ENCODE results near the gene CRYBA2. TPM values are rescaled to one million over a fixed set of nuclear protein-coding genes. Genes with fewer than 3 reads are reported as not detected.
A peak's percentile ranks its signal among the peaks of the same experiment; 100 is the strongest.

The CRYBA2 gene
- total RNA-seq, 1 experiment from 2014 or later, result not detected

DNA sequence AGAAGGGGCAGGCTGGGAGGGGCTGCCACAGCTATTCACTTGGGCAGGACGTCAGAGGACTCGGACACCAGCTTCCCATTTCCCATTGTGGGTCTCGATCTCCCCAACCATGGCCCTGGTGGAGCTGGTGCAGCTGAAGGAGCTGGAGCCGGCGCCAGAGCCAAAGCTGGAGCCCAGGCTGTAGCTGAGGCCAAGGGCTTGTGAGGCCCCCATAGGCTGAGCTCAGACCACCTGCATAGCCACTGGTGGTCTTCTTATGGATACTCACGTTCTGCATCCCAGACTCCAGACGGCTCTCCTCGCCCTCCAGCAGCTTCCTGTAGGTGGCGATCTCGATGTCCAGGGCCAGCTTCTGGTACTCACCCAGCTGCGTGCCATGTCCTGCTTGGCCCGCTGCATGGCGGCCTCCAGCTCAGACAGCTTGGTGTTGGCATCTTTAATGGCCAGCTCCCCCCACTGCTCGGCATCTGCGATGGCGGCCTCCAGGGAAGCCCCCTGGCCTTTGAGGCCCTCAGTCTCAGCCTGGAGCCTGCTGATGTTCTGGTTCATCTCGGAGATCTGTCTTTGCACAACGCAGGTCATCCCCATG, 39.8 kb downstream of the CRYBA2 start:
- RAD21 ChIA-PET (ENCODE audit: low non-redundant PET in 1 of 2, low total read pairs in 2 of 2, uncharacterized antibody in 2 of 2, unreplicated experiment in 2 of 2), result no interaction called here
- no peak overlapping the region for H3K4me2 ChIP-seq (ENCODE audit: low read length)
- H3K9me2 ChIP-seq (ENCODE audit: insufficient read depth), result no peaks in the 10 kb centered on the region
- no peak overlapping the region for H2AFZ ChIP-seq (ENCODE audit: low read depth, low read length, poor library complexity, severe bottlenecking)
- no peak for DNase-seq (ENCODE audit: low read depth, low spot score)
- TF ChIP-seq, protein P1, sequence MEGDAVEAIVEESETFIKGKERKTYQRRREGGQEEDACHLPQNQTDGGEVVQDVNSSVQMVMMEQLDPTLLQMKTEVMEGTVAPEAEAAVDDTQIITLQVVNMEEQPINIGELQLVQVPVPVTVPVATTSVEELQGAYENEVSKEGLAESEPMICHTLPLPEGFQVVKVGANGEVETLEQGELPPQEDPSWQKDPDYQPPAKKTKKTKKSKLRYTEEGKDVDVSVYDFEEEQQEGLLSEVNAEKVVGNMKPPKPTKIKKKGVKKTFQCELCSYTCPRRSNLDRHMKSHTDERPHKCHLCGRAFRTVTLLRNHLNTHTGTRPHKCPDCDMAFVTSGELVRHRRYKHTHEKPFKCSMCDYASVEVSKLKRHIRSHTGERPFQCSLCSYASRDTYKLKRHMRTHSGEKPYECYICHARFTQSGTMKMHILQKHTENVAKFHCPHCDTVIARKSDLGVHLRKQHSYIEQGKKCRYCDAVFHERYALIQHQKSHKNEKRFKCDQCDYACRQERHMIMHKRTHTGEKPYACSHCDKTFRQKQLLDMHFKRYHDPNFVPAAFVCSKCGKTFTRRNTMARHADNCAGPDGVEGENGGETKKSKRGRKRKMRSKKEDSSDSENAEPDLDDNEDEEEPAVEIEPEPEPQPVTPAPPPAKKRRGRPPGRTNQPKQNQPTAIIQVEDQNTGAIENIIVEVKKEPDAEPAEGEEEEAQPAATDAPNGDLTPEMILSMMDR (IDR thresholded peaks at IDR 0.05 in 2 of 3, conservative IDR thresholded peaks at IDR 0.05 in 1 of 3; ENCODE audit: borderline replicate concordance in 1 of 3, insufficient read depth in 1 of 3, low read depth in 2 of 3, low read length in 2 of 3), result peak in 2 of 3 experiments; percentile 48 to 63; a peak in 4 of 6 replicates
- no peak for TF ChIP-seq POLR2AphosphoS5 (IDR thresholded peaks at IDR 0.05; ENCODE audit: low read depth, low read length)
- POLR2A ChIA-PET, result interaction anchor here (0.9 kb wide), 1 partner anchor 12 kb away, joined by 3 read pairs; no protein-coding TSS in a partner anchor
- CTCF ChIA-PET, result interaction anchor here (0.9 to 2.6 kb wide), 8 partner anchors 8 to 342 kb away, joined by 3 to 8 read pairs (median 4); no protein-coding TSS in a partner anchor
- peak; percentile 70 for ATAC-seq
- no peaks in the 10 kb centered on the region for H3K4me1 ChIP-seq (ENCODE audit: control insufficient read depth in 1 of 2, insufficient read depth in 2 of 2, low read length in 2 of 2)
- no peak overlapping the region for H3K27ac ChIP-seq (ENCODE audit: low read depth, low read length)
- no peaks in the 10 kb centered on the region for H4K20me1 ChIP-seq (ENCODE audit: insufficient read depth)
- intact Hi-C loops (cut with micrococcal nuclease), result no loop called here
- H3K9me3 ChIP-seq (ENCODE audit: control insufficient read depth in 1 of 2, insufficient read depth in 1 of 2, low read depth in 1 of 2, low read length in 2 of 2), result no peaks in the 10 kb centered on the region
- BruUV-seq (replicated peaks), result no TSS peak
- no peaks in the 10 kb centered on the region for H3K79me2 ChIP-seq (ENCODE audit: insufficient read depth, low read length)
- no peaks in the 10 kb centered on the region for H3K36me3 ChIP-seq (ENCODE audit: control insufficient read depth in 1 of 2, insufficient read depth in 2 of 2, low read length in 2 of 2)
- H3K27me3 ChIP-seq (ENCODE audit: insufficient read depth, low read length), result peaks cover 3% of the 10 kb centered on the region; the same call in 1 of the 2 replicates
- H3K9ac ChIP-seq (ENCODE audit: low read length), result no peak overlapping the region
- no peak overlapping the region for H3K4me3 ChIP-seq (replicated peaks in 1 of 2; ENCODE audit: low read depth in 1 of 2, low read length in 2 of 2)

DNA sequence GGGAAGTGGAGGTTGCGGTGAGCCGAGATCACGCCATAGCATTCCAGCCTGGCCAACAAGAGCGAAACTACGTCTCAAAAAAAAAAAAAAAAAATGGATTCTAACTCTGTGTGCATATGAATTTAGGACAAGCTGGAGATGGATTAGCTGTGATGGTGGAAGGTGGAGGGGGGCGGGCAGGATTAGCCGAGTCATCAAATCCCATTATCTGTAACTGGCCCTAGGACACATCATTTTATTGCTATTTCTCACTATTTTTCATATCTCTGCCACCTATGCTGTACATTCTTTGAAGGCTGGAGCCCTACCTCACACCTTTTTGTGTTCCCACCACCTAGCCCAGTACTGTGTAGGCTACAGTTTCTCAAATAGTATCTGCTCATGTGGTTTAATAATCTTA, 41.1 kb downstream of the CRYBA2 start:
- Histone ChIP-seq H3K4me1 (ENCODE audit: control insufficient read depth in 1 of 2, insufficient read depth in 2 of 2, low read length in 2 of 2) (no peaks in the 10 kb centered on the region), H3K4me2 (ENCODE audit: low read length) (no peak overlapping the region), H3K9me2 (ENCODE audit: insufficient read depth) (no peaks in the 10 kb centered on the region), H4K20me1 (ENCODE audit: insufficient read depth) (no peaks in the 10 kb centered on the region), H3K27ac (ENCODE audit: low read depth, low read length) (no peak overlapping the region), H3K4me3 (replicated peaks in 1 of 2; ENCODE audit: low read depth in 1 of 2, low read length in 2 of 2) (no peak overlapping the region), H3K9me3 (ENCODE audit: control insufficient read depth in 1 of 2, insufficient read depth in 1 of 2, low read depth in 1 of 2, low read length in 2 of 2) (no peaks in the 10 kb centered on the region), H3K36me3 (ENCODE audit: control insufficient read depth in 1 of 2, insufficient read depth in 2 of 2, low read length in 2 of 2) (no peaks in the 10 kb centered on the region), H3K79me2 (ENCODE audit: insufficient read depth, low read length) (no peaks in the 10 kb centered on the region), H2AFZ (ENCODE audit: low read depth, low read length, poor library complexity, severe bottlenecking) (no peak overlapping the region), H3K9ac (ENCODE audit: low read length) (no peak overlapping the region), H3K27me3 (ENCODE audit: insufficient read depth, low read length) (no peaks in the 10 kb centered on the region)
- TF ChIP-seq CBX3 (IDR thresholded peaks at IDR 0.05; ENCODE audit: low read depth) (no peak), SIN3A (IDR thresholded peaks at IDR 0.05; ENCODE audit: low read depth) (no peak), EGR1 (IDR thresholded peaks at IDR 0.05; ENCODE audit: low read depth) (no peak), FOSL1 (IDR thresholded peaks at IDR 0.05; ENCODE audit: low read depth) (no peak), YY1 (IDR thresholded peaks at IDR 0.05; ENCODE audit: extremely low read depth, insufficient replicate concordance, low read depth, low read length) (no peak), ZNF274 (IDR thresholded peaks at IDR 0.05; ENCODE audit: low read depth, low read length) (no peak), CEBPB (IDR thresholded peaks at IDR 0.05; ENCODE audit: low read depth) (no peak), EZH2phosphoT487 (IDR thresholded peaks at IDR 0.05; ENCODE audit: borderline replicate concordance) (no peak)
- TF ChIP-seq, protein P2, sequence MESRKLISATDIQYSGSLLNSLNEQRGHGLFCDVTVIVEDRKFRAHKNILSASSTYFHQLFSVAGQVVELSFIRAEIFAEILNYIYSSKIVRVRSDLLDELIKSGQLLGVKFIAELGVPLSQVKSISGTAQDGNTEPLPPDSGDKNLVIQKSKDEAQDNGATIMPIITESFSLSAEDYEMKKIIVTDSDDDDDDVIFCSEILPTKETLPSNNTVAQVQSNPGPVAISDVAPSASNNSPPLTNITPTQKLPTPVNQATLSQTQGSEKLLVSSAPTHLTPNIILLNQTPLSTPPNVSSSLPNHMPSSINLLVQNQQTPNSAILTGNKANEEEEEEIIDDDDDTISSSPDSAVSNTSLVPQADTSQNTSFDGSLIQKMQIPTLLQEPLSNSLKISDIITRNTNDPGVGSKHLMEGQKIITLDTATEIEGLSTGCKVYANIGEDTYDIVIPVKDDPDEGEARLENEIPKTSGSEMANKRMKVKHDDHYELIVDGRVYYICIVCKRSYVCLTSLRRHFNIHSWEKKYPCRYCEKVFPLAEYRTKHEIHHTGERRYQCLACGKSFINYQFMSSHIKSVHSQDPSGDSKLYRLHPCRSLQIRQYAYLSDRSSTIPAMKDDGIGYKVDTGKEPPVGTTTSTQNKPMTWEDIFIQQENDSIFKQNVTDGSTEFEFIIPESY (IDR thresholded peaks at IDR 0.05; ENCODE audit: extremely low read depth, insufficient replicate concordance, low read length), result no peak
- TF ChIP-seq, protein P1 (IDR thresholded peaks at IDR 0.05 in 2 of 3, conservative IDR thresholded peaks at IDR 0.05 in 1 of 3; ENCODE audit: borderline replicate concordance in 1 of 3, insufficient read depth in 1 of 3, low read depth in 2 of 3, low read length in 2 of 3), result no peak
- ATAC-seq, result no peak
- POLR2A ChIA-PET, result no interaction called here
- no peak for DNase-seq (ENCODE audit: low read depth, low spot score)
- BruUV-seq (replicated peaks), result no TSS peak
- CTCF ChIA-PET, result interaction anchor here (2.6 kb wide), 1 partner anchor 54 kb away, joined by 8 read pairs; no protein-coding TSS in a partner anchor
- intact Hi-C loops (cut with micrococcal nuclease), result no loop called here
- RAD21 ChIA-PET (ENCODE audit: low non-redundant PET in 1 of 2, low total read pairs in 2 of 2, uncharacterized antibody in 2 of 2, unreplicated experiment in 2 of 2), result no interaction called here

Data from HCT116 (cell line).